ENCODE data around the gene DOHH. TPM values are rescaled to one million over a fixed set of nuclear protein-coding genes. Genes with fewer than 3 reads are reported as not detected.

Gene DOHH
- total and polyA plus RNA-seq, 4 donors, result 1.4 to 12.0 (median 9.2) TPM

DNA sequence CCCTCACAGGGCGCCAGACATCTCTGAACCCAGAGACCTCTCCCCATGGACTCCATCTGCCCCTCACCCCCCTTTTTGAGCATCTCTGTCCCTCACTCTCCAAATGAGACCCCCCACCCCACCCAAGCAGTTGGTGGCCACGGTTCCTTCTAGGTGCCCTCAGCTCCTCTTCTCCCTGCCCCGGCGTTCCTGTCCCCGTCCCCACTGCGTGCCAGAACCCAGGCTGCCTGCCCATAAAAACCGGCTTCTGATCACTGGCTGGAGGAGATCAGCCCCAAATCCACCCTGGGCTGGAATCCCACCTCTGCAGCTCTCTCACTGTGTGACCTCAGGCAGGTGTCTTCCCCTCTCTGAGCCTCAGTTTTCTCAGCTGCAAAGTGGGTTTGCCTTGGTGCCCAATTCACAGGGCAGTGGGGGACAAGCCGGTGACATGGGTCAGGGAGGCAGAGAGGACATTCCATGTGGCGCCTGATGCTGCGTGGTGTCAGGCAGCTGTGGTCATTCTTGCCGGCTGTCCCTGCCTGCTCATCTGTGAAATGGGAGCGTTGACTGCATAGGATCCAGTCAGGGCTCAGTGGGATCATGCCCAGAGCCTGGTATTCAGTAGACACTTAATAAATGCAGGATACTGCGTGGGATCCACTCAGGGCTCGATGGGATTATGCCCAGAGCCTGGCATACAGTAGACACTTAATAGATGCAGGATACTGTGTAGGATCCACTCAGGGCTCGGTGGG, 45.6 kb downstream of the DOHH start:
- 96% methylated on average over 15 of the region's 15 CpGs for WGBS
- H3K27me3 ChIP-seq (ENCODE audit: control insufficient read depth in 4 of 4, insufficient read depth in 4 of 4, low read length in 3 of 4), result no peaks in the 10 kb centered on the region
- H3K36me3 ChIP-seq (ENCODE audit: control insufficient read depth in 4 of 4, insufficient read depth in 3 of 4, low read depth in 1 of 4, low read length in 3 of 4), result peaks cover 23 to 61% (median 32%) of the 10 kb centered on the region in 4 donors
- DNase-seq (ENCODE audit: low spot score), result no peak
- H3K4me3 ChIP-seq (ENCODE audit: low read depth in 1 of 3, low read length in 3 of 3), result no peak overlapping the region
- H3K27ac ChIP-seq (ENCODE audit: low read depth in 1 of 2, low read length in 2 of 2), result no peak overlapping the region
- H3K4me1 ChIP-seq (ENCODE audit: control insufficient read depth in 4 of 4, insufficient read depth in 4 of 4, low read length in 3 of 4), result peaks cover 2 to 32% (median 18%) of the 10 kb centered on the region in 4 donors
- H3K9ac ChIP-seq (ENCODE audit: low read depth in 1 of 2, low read length in 2 of 2), result no peak overlapping the region
- TF ChIP-seq, protein P1, sequence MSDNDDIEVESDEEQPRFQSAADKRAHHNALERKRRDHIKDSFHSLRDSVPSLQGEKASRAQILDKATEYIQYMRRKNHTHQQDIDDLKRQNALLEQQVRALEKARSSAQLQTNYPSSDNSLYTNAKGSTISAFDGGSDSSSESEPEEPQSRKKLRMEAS (IDR thresholded peaks at IDR 0.05), result no peak
- TF ChIP-seq RXRA (IDR thresholded peaks at IDR 0.05), result no peak
- TF ChIP-seq, protein P2, sequence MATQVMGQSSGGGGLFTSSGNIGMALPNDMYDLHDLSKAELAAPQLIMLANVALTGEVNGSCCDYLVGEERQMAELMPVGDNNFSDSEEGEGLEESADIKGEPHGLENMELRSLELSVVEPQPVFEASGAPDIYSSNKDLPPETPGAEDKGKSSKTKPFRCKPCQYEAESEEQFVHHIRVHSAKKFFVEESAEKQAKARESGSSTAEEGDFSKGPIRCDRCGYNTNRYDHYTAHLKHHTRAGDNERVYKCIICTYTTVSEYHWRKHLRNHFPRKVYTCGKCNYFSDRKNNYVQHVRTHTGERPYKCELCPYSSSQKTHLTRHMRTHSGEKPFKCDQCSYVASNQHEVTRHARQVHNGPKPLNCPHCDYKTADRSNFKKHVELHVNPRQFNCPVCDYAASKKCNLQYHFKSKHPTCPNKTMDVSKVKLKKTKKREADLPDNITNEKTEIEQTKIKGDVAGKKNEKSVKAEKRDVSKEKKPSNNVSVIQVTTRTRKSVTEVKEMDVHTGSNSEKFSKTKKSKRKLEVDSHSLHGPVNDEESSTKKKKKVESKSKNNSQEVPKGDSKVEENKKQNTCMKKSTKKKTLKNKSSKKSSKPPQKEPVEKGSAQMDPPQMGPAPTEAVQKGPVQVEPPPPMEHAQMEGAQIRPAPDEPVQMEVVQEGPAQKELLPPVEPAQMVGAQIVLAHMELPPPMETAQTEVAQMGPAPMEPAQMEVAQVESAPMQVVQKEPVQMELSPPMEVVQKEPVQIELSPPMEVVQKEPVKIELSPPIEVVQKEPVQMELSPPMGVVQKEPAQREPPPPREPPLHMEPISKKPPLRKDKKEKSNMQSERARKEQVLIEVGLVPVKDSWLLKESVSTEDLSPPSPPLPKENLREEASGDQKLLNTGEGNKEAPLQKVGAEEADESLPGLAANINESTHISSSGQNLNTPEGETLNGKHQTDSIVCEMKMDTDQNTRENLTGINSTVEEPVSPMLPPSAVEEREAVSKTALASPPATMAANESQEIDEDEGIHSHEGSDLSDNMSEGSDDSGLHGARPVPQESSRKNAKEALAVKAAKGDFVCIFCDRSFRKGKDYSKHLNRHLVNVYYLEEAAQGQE (IDR thresholded peaks at IDR 0.05), result no peak
- TF ChIP-seq, protein P3, sequence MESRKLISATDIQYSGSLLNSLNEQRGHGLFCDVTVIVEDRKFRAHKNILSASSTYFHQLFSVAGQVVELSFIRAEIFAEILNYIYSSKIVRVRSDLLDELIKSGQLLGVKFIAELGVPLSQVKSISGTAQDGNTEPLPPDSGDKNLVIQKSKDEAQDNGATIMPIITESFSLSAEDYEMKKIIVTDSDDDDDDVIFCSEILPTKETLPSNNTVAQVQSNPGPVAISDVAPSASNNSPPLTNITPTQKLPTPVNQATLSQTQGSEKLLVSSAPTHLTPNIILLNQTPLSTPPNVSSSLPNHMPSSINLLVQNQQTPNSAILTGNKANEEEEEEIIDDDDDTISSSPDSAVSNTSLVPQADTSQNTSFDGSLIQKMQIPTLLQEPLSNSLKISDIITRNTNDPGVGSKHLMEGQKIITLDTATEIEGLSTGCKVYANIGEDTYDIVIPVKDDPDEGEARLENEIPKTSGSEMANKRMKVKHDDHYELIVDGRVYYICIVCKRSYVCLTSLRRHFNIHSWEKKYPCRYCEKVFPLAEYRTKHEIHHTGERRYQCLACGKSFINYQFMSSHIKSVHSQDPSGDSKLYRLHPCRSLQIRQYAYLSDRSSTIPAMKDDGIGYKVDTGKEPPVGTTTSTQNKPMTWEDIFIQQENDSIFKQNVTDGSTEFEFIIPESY (IDR thresholded peaks at IDR 0.05), result no peak
- TF ChIP-seq YY1 (IDR thresholded peaks at IDR 0.05), result no peak
- TF ChIP-seq GABPA (IDR thresholded peaks at IDR 0.05 in 1 of 2, conservative IDR thresholded peaks at IDR 0.05 in 1 of 2), result no peak
- no peak for TF ChIP-seq FOXA1 (IDR thresholded peaks at IDR 0.05)
- TF ChIP-seq HNF4A (conservative IDR thresholded peaks at IDR 0.05), result no peak
- TF ChIP-seq JUND (IDR thresholded peaks at IDR 0.05), result no peak
- TF ChIP-seq SP1 (IDR thresholded peaks at IDR 0.05), result no peak
- TF ChIP-seq RAD21 (IDR thresholded peaks at IDR 0.05), result no peak
- TF ChIP-seq, protein P4, sequence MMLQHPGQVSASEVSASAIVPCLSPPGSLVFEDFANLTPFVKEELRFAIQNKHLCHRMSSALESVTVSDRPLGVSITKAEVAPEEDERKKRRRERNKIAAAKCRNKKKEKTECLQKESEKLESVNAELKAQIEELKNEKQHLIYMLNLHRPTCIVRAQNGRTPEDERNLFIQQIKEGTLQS (IDR thresholded peaks at IDR 0.05), result no peak
- TF ChIP-seq, protein P5, sequence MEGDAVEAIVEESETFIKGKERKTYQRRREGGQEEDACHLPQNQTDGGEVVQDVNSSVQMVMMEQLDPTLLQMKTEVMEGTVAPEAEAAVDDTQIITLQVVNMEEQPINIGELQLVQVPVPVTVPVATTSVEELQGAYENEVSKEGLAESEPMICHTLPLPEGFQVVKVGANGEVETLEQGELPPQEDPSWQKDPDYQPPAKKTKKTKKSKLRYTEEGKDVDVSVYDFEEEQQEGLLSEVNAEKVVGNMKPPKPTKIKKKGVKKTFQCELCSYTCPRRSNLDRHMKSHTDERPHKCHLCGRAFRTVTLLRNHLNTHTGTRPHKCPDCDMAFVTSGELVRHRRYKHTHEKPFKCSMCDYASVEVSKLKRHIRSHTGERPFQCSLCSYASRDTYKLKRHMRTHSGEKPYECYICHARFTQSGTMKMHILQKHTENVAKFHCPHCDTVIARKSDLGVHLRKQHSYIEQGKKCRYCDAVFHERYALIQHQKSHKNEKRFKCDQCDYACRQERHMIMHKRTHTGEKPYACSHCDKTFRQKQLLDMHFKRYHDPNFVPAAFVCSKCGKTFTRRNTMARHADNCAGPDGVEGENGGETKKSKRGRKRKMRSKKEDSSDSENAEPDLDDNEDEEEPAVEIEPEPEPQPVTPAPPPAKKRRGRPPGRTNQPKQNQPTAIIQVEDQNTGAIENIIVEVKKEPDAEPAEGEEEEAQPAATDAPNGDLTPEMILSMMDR (IDR thresholded peaks at IDR 0.05; ENCODE audit: low read depth, low read length, missing input control), result no peak
- TF ChIP-seq FOXA2 (IDR thresholded peaks at IDR 0.05), result no peak
- no peak for TF ChIP-seq EGR1 (IDR thresholded peaks at IDR 0.05; ENCODE audit: low read depth in 2 of 2)
- TF ChIP-seq TAF1 (conservative IDR thresholded peaks at IDR 0.05), result no peak
- TF ChIP-seq NR2F2 (IDR thresholded peaks at IDR 0.05), result no peak
- no peaks in the 10 kb centered on the region for H3K9me3 ChIP-seq (ENCODE audit: control insufficient read depth in 4 of 4, low read length in 3 of 4)

Data from liver (tissue), 9 donors.